BE2C (cell line): ENCODE results near the gene RAPSN.
A peak's percentile ranks its signal among the peaks of the same experiment; 100 is the strongest.

Source experiments
- DNase-seq: peaks from one replicate; pipeline ENCODE4 v3.0.0-alpha.2; 2020
- H3K27me3 ChIP-seq: fragments of 250-450 bp; sonication (Bioruptor Pico); 2 replicates; pipeline ENCODE4 v1.5.1; 2020; ENCODE audit warnings: mild to moderate bottlenecking
- H3K36me3 ChIP-seq: fragments of 250-450 bp; sonication (Bioruptor Pico); 2 replicates; pipeline ENCODE4 v1.5.1; 2020; ENCODE audit warnings: mild to moderate bottlenecking
- H3K4me1 ChIP-seq: fragments of 250-450 bp; sonication (Bioruptor Pico); 2 replicates; pipeline ENCODE4 v1.5.1; 2020
- H3K4me3 ChIP-seq: 2 replicates; pipeline ENCODE4 v1.5.1; 2011; ENCODE audit warnings: low read depth, low read length
- H3K9me3 ChIP-seq: fragments of 250-450 bp; sonication (Bioruptor Pico); 2 replicates; pipeline ENCODE4 v1.5.1; 2020
- TF ChIP-seq, protein P1 (sequence below): IDR thresholded peaks from 2 replicates; pipeline ENCODE4 v1.5.1; 2012; ENCODE audit warnings: mild to moderate bottlenecking, low read depth, low read length

RAPSN gene

GRCh38 chr11:47468598-47469214, 19.8 kb upstream of the RAPSN start:
- Histone ChIP-seq H3K4me3 (no peak overlapping the region), H3K27me3 (no peaks in the 10 kb centered on the region), H3K9me3 (no peaks in the 10 kb centered on the region), H3K36me3 (peaks cover 26% of the 10 kb centered on the region), H3K4me1 (peaks cover 3% of the 10 kb centered on the region; the same call in 1 of the 2 replicates)
- TF ChIP-seq, protein P1, sequence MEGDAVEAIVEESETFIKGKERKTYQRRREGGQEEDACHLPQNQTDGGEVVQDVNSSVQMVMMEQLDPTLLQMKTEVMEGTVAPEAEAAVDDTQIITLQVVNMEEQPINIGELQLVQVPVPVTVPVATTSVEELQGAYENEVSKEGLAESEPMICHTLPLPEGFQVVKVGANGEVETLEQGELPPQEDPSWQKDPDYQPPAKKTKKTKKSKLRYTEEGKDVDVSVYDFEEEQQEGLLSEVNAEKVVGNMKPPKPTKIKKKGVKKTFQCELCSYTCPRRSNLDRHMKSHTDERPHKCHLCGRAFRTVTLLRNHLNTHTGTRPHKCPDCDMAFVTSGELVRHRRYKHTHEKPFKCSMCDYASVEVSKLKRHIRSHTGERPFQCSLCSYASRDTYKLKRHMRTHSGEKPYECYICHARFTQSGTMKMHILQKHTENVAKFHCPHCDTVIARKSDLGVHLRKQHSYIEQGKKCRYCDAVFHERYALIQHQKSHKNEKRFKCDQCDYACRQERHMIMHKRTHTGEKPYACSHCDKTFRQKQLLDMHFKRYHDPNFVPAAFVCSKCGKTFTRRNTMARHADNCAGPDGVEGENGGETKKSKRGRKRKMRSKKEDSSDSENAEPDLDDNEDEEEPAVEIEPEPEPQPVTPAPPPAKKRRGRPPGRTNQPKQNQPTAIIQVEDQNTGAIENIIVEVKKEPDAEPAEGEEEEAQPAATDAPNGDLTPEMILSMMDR: no peak
- no peak for DNase-seq

DNA sequence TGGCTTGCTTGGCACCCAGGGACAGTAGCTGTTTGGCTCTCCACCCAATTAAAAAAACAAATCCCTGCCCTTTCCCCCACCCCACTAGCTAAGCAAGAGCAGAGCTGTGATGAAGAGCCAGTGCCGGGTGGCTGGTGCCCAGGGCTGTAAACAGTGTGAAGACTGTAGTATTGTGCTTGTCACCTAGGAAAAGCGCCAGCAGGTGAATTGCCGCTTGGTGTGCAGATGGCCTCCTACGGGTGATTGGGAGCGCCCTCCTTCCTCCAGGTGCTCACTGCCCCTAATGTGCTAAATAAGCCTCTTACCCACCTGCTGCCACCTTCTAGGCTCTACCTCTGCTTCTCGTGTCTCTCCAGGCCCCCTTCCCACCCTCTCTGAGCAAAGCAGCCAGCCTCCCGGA, 18.4 kb upstream of the RAPSN start:
- peaks cover 3% of the 10 kb centered on the region; the same call in 1 of the 2 replicates for H3K4me1 ChIP-seq
- H3K27me3 ChIP-seq: no peaks in the 10 kb centered on the region
- TF ChIP-seq, protein P1: no peak
- no peaks in the 10 kb centered on the region for H3K9me3 ChIP-seq
- peaks cover 12% of the 10 kb centered on the region for H3K36me3 ChIP-seq
- H3K4me3 ChIP-seq: no peak overlapping the region
- no peak for DNase-seq

GRCh38 chr11:47466701-47467250, 17.8 kb upstream of the RAPSN start:
- H3K36me3 ChIP-seq: peaks cover 7% of the 10 kb centered on the region
- H3K27me3 ChIP-seq: no peaks in the 10 kb centered on the region
- H3K9me3 ChIP-seq: no peaks in the 10 kb centered on the region
- peaks cover 3% of the 10 kb centered on the region; the same call in 1 of the 2 replicates for H3K4me1 ChIP-seq
- H3K4me3 ChIP-seq: no peak overlapping the region
- TF ChIP-seq, protein P1: no peak
- DNase-seq: peak; percentile 44

- Histone ChIP-seq H3K36me3 (peaks cover 5% of the 10 kb centered on the region), H3K27me3 (no peaks in the 10 kb centered on the region), H3K4me3 (no peak overlapping the region), H3K4me1 (peaks cover 3% of the 10 kb centered on the region; the same call in 1 of the 2 replicates), H3K9me3 (no peaks in the 10 kb centered on the region)
- TF ChIP-seq, protein P1: no peak
- no peak for DNase-seq
Measured at GRCh38 chr11:47466201-47466600, 17.3 kb upstream of the RAPSN start.

DNA sequence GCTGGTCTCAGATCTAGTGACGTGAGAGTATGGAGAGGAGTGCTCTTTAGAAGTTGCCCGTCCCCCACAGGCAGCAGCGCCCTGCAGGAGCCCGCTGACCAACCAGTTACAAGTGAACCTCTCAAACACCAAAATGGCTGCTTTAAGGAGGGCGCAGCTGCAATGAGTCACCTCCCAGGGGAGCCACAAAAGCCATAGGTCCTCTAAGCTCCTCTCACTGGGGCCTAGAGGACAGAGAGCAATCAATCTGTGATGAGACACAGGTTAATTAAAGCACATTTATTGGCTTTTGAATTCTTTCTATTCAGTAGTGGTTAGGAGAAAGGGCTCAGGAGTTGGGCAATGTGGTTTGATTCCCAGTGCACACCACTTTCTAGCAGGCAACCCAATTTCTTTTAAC, 15.5 kb upstream of the RAPSN start:
- peak; percentile 52 for DNase-seq
- TF ChIP-seq, protein P1: no peak
- peaks cover 3% of the 10 kb centered on the region; the same call in 1 of the 2 replicates for H3K4me1 ChIP-seq
- no peaks in the 10 kb centered on the region for H3K36me3 ChIP-seq
- H3K9me3 ChIP-seq: no peaks in the 10 kb centered on the region
- H3K27me3 ChIP-seq: no peaks in the 10 kb centered on the region
- no peak overlapping the region for H3K4me3 ChIP-seq

- DNase-seq: no peak
- H3K4me1 ChIP-seq: no peaks in the 10 kb centered on the region
- H3K9me3 ChIP-seq: no peaks in the 10 kb centered on the region
- H3K27me3 ChIP-seq: no peaks in the 10 kb centered on the region
- no peaks in the 10 kb centered on the region for H3K36me3 ChIP-seq
- TF ChIP-seq, protein P1: no peak
- no peak overlapping the region for H3K4me3 ChIP-seq
Measured at GRCh38 chr11:47461876-47462275, 12.9 kb upstream of the RAPSN start.
